ENCODE measurements around the gene SHISA7.
A peak's percentile ranks its signal among the peaks of the same experiment; 100 is the strongest.

Gene SHISA7

DNA sequence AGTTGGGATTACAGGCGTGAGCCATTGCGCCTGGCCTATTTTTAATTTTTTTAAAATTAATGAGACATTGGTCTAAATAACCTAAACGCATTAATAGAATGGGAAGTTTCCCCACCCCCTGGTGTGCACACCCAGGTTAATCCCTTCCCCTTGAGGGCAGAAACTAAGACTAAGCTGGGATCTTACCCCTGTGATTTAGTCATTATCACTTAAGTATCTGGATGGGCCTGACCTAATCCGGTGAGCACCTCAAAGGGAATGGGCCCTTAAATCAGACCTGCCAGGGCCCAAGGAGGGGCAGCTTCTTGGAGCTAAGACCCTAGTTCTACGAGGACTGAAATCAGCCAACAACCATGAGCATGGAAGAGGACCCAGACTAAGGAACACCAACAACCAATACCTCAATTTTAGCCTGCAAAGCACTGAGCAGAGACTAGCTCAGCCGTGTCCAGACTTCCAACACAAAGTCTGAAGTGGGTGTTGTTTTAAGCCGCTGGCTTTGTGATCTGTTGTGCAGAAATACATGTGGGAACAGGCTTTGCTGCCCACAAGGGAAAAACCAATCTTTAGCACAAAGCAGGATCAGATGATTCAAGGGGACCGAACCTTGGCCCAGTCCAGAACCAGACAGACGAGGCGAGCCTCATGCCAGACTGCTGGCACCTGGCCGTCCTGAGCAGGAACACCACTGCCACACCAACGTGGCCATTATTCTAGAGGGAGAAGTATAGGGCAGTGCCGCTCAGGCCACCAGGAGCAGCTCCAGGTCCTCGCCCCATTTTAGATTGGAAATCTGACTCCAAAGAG is 42.6 kb downstream of the SHISA7 start:
- H3K9me3 ChIP-seq (ENCODE audit: control insufficient read depth in 1 of 2, low read length in 2 of 2): no peaks in the 10 kb centered on the region
- H3K36me3 ChIP-seq (ENCODE audit: control insufficient read depth in 1 of 2, insufficient read depth in 2 of 2, low read length in 2 of 2): peaks cover 30 to 42% of the 10 kb centered on the region in 2 donors
- H3K27ac ChIP-seq (ENCODE audit: low read depth, low read length): no peak overlapping the region
- peaks cover 0 to 2% of the 10 kb centered on the region in 2 donors for H3K4me1 ChIP-seq (ENCODE audit: control insufficient read depth in 1 of 2, insufficient read depth in 2 of 2, low read length in 2 of 2)
- no peak overlapping the region for H3K4me3 ChIP-seq (ENCODE audit: low read depth in 1 of 2, low read length in 2 of 2)
- no peak overlapping the region for H3K9ac ChIP-seq (ENCODE audit: low read depth in 1 of 2, low read length in 2 of 2)
- no peaks in the 10 kb centered on the region for H3K27me3 ChIP-seq (ENCODE audit: control insufficient read depth in 1 of 2, insufficient read depth in 2 of 2, low read length in 2 of 2)

DNA sequence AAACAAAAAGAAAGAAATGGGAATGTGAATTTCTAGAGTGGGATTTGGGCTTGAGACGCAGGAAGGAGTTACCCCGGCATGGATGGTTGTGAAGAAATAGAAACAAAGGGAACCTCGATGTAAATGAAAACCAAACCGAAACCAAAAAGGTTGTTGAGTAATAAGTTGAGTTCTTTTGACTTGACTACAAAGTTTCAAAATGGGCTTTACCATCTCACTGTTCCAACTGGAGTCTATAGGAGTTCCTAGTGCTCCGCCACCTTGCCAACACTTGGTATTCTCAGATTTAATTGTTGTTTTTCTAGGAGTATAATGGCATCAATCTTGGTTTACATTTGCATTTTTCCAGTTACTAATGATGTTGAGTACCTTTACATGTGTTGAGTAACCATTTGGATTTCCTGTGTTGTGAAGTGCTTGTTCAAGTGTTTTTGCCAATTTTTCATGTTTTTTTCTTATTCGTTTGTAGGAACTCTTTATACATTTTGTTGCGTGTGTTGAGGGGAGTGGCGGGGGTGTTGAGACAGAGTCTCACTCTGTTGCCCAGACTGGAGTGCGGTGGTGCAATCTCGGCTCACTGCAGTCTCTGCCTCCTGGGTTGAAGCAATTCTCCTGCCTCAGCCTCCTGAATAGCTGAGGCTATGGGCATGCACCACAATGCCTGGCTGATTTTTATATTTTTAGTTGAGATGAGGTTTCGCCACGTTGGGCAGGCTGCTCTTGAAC is 44.7 kb downstream of the SHISA7 start:
- Histone ChIP-seq H3K4me3 (ENCODE audit: low read depth in 1 of 2, low read length in 2 of 2) (no peak overlapping the region), H3K9ac (ENCODE audit: low read depth in 1 of 2, low read length in 2 of 2) (no peak overlapping the region), H3K4me1 (ENCODE audit: control insufficient read depth in 1 of 2, insufficient read depth in 2 of 2, low read length in 2 of 2) (no peaks in the 10 kb centered on the region), H3K27ac (ENCODE audit: low read depth, low read length) (no peak overlapping the region), H3K9me3 (ENCODE audit: control insufficient read depth in 1 of 2, low read length in 2 of 2) (no peaks in the 10 kb centered on the region), H3K27me3 (ENCODE audit: control insufficient read depth in 1 of 2, insufficient read depth in 2 of 2, low read length in 2 of 2) (no peaks in the 10 kb centered on the region), H3K36me3 (ENCODE audit: control insufficient read depth in 1 of 2, insufficient read depth in 2 of 2, low read length in 2 of 2) (peaks cover 26 to 31% of the 10 kb centered on the region in 2 donors)

DNA sequence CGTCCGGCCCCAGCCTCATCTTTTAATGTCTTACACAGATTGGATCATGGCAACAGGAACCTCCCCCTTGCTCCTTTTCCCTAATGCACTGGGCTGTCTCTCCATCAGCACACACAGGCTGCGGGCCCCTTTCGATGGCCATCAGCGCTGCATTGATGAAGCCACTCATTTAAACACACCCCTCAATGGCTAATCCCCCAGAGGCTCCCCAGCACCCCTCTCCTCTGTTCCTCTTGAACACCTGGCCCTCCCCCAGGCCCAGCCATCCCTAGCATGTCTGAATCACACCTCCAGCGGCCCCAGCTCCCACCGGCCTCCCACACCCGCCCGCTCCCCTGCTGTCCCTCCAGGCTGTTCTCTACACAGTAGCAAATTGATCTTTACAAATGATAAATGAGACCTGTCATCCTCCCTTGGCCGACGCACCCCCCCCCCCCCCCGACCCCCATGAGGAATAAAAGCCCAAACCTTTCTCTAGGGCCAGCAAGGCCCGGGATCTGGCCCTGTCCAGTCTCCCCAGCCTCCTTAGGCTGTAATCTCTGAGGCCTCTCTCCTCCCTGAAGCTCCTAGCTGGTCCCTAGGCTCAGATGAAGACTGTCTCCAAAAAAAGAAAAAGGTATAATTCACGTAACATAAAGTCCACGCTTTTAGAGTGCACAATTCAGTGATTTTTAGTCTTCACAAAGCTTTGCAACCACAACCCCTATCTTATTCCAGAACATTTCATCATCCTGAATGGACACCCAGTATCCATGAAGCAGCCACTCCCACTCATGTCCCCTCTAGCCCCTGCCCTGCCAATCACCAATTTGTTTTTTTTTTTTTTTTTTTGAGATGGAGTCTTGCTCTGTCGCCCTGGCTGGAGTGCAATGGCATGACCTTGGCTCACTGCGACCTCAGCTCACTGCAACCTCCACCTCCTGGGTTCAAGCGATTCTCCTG is 50.0 kb downstream of the SHISA7 start:
- Histone ChIP-seq H3K4me3 (ENCODE audit: low read depth in 1 of 2, low read length in 2 of 2) (no peak overlapping the region), H3K36me3 (ENCODE audit: control insufficient read depth in 1 of 2, insufficient read depth in 2 of 2, low read length in 2 of 2) (peaks cover 28 to 34% of the 10 kb centered on the region in 2 donors), H3K9me3 (ENCODE audit: control insufficient read depth in 1 of 2, low read length in 2 of 2) (no peaks in the 10 kb centered on the region), H3K4me1 (ENCODE audit: control insufficient read depth in 1 of 2, insufficient read depth in 2 of 2, low read length in 2 of 2) (peaks cover 13 to 14% of the 10 kb centered on the region in 2 donors), H3K27ac (ENCODE audit: low read depth, low read length) (no peak overlapping the region), H3K27me3 (ENCODE audit: control insufficient read depth in 1 of 2, insufficient read depth in 2 of 2, low read length in 2 of 2) (no peaks in the 10 kb centered on the region), H3K9ac (ENCODE audit: low read depth in 1 of 2, low read length in 2 of 2) (no peak overlapping the region)

DNA sequence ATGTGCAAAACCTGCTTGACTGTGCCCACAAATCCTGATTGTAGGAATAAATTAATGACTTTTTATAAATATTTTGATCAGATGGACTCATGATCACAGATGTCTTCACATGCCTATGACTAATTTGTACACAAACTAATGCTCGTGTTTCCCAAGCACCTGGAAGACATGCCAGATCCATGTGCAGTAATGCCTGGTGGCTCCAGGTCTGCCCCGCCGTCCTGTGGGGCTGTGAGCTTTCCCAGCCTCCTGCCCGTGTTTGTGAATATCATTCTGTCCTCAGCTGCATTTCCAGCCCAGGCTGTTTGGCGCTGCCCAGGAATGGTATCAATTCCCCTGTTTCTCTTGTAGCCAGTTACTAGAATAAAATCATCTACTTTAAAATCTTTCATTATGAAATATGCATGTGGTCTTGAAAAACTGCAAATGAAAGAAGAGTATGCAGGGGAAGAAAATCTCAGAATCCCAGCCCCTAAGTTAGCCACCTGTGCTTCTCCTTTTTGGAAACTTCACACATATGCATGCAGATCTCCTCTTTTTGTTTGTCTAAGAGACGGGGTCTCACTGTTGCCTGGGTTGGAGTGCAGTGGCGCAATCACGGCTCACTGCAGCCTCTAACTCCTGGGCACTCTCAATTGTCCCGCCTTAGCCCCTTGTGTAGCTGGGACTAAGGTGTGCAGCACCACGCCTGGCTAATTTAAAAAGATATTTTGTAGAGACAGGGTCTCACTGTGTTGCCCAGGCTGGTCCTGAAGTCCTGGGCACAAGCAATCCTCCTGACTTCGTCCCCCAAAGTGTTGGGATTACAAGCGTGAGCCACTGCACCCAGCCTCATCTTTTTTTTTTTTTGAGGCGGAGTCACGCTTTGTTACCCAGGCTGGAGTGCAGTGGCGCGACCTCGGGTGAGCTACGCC is 51.1 kb downstream of the SHISA7 start:
- peaks cover 25 to 26% of the 10 kb centered on the region in 2 donors for H3K4me1 ChIP-seq (ENCODE audit: control insufficient read depth in 1 of 2, insufficient read depth in 2 of 2, low read length in 2 of 2)
- no peak overlapping the region for H3K27ac ChIP-seq (ENCODE audit: low read depth, low read length)
- no peaks in the 10 kb centered on the region for H3K9me3 ChIP-seq (ENCODE audit: control insufficient read depth in 1 of 2, low read length in 2 of 2)
- no peaks in the 10 kb centered on the region for H3K27me3 ChIP-seq (ENCODE audit: control insufficient read depth in 1 of 2, insufficient read depth in 2 of 2, low read length in 2 of 2)
- peaks cover 39 to 45% of the 10 kb centered on the region in 2 donors for H3K36me3 ChIP-seq (ENCODE audit: control insufficient read depth in 1 of 2, insufficient read depth in 2 of 2, low read length in 2 of 2)
- no peak overlapping the region for H3K4me3 ChIP-seq (ENCODE audit: low read depth in 1 of 2, low read length in 2 of 2)
- no peak overlapping the region for H3K9ac ChIP-seq (ENCODE audit: low read depth in 1 of 2, low read length in 2 of 2)

DNA sequence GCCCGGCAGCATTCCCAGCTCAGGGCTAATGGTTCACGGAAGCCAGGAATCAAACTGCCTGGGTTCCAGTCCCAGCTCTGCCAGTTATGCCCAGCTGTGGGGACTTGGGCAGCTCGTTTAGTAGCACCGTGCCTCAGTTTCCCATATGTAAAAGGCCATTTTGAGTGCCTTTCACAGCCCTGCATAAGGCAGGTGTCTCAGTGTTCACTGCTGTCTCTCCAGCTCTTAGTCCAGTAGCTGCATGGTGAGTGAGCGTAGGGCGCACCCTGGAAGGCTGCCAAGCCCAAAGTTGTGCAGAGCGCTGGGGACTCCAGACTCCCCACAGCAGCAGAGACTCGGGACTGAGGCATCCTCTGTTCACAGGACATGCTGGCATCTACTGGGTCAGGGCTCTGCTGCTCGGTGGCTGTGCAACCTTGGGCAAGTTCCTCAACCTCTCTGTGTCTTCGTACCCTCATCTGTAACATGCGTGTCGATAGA is 51.9 kb downstream of the SHISA7 start:
- no peaks in the 10 kb centered on the region for H3K27me3 ChIP-seq (ENCODE audit: control insufficient read depth in 1 of 2, insufficient read depth in 2 of 2, low read length in 2 of 2)
- no peaks in the 10 kb centered on the region for H3K9me3 ChIP-seq (ENCODE audit: control insufficient read depth in 1 of 2, low read length in 2 of 2)
- H3K27ac ChIP-seq (ENCODE audit: low read depth, low read length): no peak overlapping the region
- H3K36me3 ChIP-seq (ENCODE audit: control insufficient read depth in 1 of 2, insufficient read depth in 2 of 2, low read length in 2 of 2): peaks cover 40 to 46% of the 10 kb centered on the region in 2 donors
- H3K4me1 ChIP-seq (ENCODE audit: control insufficient read depth in 1 of 2, insufficient read depth in 2 of 2, low read length in 2 of 2): peaks cover 29 to 30% of the 10 kb centered on the region in 2 donors
- no peak overlapping the region for H3K9ac ChIP-seq (ENCODE audit: low read depth in 1 of 2, low read length in 2 of 2)
- no peak overlapping the region for H3K4me3 ChIP-seq (ENCODE audit: low read depth in 1 of 2, low read length in 2 of 2)

DNA sequence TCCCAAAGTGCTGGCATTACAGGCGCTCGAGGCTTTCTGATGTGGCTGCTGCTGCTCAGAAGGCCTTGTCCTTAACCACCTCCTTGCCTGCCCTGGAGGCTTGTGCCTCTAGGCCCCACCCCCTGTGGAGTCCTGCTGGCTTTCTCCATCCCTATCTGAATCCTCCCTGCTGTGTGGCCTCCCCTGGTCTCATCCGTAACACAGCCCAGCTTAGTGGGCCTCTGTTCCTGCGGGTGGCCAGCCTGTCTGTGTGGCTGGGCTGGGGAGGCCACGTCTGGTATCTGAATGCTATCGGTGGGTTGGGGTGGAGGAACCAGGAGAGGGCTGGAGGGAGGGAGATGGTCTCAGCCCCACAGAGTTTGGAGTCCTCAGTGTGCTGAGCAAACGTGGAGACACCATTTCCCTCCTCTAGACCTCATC is 52.6 kb downstream of the SHISA7 start:
- H3K36me3 ChIP-seq (ENCODE audit: control insufficient read depth in 1 of 2, insufficient read depth in 2 of 2, low read length in 2 of 2): peaks cover 40 to 46% of the 10 kb centered on the region in 2 donors

DNA sequence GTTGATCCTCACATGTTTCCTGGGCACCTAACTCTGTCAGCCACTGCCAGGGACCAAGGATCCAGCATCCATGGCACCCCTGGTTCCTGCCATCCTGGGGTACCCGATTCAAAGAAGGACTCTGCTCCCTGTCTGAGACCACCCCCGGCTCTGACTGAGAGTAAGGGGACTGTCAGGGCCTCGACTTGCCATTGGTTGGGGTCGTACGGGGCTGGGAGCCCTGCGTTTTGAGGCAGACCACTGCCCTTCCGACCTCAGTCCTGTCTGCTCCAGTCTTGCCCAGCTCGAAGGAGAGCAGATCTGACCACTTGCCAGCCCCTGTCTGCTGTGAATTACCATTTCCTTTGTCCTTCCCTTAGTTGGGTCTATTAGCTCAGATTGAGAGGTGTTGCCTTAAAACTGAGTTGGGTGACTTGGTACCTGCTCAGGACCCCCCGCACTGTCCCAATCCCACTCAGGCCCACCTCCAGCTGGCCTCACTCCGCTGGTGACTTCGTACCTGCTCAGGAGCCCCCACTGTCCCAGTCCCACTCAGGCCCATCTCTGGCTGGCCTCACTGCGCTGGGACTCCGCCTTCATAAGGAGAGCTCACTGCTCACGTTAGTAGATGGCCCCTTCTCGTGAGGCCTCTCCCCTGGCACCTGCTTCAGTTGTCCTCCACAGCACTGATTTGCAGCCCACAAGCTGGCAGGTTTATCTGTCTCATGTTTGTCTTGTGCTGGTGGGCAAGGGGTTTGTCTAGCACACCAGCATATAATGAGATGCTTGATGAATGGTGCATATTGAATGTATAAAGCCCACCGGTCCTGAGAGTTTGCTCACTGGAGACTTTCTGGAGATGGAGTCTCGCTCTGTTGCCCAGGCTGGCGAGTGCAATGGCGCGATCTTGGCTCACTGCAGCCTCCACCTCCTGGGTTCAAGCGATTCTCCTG is 53.4 kb downstream of the SHISA7 start:
- Histone ChIP-seq H3K27ac (ENCODE audit: low read depth, low read length) (no peak overlapping the region), H3K4me1 (ENCODE audit: control insufficient read depth in 1 of 2, insufficient read depth in 2 of 2, low read length in 2 of 2) (peaks cover 30 to 34% of the 10 kb centered on the region in 2 donors), H3K4me3 (ENCODE audit: low read depth in 1 of 2, low read length in 2 of 2) (no peak overlapping the region), H3K36me3 (ENCODE audit: control insufficient read depth in 1 of 2, insufficient read depth in 2 of 2, low read length in 2 of 2) (peaks cover 40 to 46% of the 10 kb centered on the region in 2 donors), H3K27me3 (ENCODE audit: control insufficient read depth in 1 of 2, insufficient read depth in 2 of 2, low read length in 2 of 2) (no peaks in the 10 kb centered on the region), H3K9ac (ENCODE audit: low read depth in 1 of 2, low read length in 2 of 2) (no peak overlapping the region), H3K9me3 (ENCODE audit: control insufficient read depth in 1 of 2, low read length in 2 of 2) (no peaks in the 10 kb centered on the region)

More for the DNA sequence above, 52.6 kb downstream of the SHISA7 start:
- peaks cover 29 to 30% of the 10 kb centered on the region in 2 donors for H3K4me1 ChIP-seq (ENCODE audit: control insufficient read depth in 1 of 2, insufficient read depth in 2 of 2, low read length in 2 of 2)
- no peak overlapping the region for H3K4me3 ChIP-seq (ENCODE audit: low read depth in 1 of 2, low read length in 2 of 2)
- H3K27ac ChIP-seq (ENCODE audit: low read depth, low read length): no peak overlapping the region
- H3K27me3 ChIP-seq (ENCODE audit: control insufficient read depth in 1 of 2, insufficient read depth in 2 of 2, low read length in 2 of 2): no peaks in the 10 kb centered on the region
- H3K9ac ChIP-seq (ENCODE audit: low read depth in 1 of 2, low read length in 2 of 2): no peak overlapping the region
- no peaks in the 10 kb centered on the region for H3K9me3 ChIP-seq (ENCODE audit: control insufficient read depth in 1 of 2, low read length in 2 of 2)

DNA sequence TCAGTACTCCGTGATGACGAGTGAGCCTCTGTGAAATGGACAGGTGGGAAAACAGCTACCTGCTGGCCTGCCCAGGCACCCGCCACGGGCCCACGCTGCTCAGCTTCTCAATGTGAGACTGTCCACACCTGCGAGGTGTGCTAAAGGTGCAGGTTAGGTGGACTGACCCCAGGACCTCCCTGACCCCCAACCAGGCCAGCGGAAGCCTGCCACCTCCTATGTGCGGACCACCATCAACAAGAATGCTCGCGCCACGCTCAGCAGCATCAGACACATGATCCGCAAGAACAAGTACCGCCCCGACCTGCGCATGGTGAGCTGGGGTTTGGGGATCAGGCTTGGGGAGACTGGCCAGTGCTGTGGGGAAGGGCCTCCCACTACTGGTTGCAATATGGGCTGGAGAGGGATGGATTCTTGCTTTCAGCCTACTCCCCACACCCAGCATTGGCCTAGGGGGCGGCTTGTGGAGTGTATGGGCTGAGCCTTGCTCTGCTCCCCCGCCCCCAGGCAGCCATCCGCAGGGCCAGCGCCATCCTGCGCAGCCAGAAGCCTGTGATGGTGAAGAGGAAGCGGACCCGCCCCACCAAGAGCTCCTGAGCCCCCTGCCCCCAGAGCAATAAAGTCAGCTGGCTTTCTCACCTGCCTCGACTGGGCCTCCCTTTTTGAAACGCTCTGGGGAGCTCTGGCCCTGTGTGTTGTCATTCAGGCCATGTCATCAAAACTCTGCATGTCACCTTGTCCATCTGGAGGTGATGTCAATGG is 55.2 kb downstream of the SHISA7 start:
- no peaks in the 10 kb centered on the region for H3K9me3 ChIP-seq (ENCODE audit: control insufficient read depth in 1 of 2, low read length in 2 of 2)
- peaks cover 40 to 46% of the 10 kb centered on the region in 2 donors for H3K36me3 ChIP-seq (ENCODE audit: control insufficient read depth in 1 of 2, insufficient read depth in 2 of 2, low read length in 2 of 2)
- peaks cover 36 to 43% of the 10 kb centered on the region in 2 donors for H3K4me1 ChIP-seq (ENCODE audit: control insufficient read depth in 1 of 2, insufficient read depth in 2 of 2, low read length in 2 of 2)
- H3K27me3 ChIP-seq (ENCODE audit: control insufficient read depth in 1 of 2, insufficient read depth in 2 of 2, low read length in 2 of 2): no peaks in the 10 kb centered on the region
- H3K4me3 ChIP-seq (ENCODE audit: low read depth in 1 of 2, low read length in 2 of 2): peak overlapping the region; percentile 84 to 99
- H3K9ac ChIP-seq (ENCODE audit: low read depth in 1 of 2, low read length in 2 of 2): peak overlapping the region; percentile 88 to 94
- H3K27ac ChIP-seq (ENCODE audit: low read depth, low read length): no peak overlapping the region
